Measurements from ENCODE around the gene FGD3.

Gene FGD3

GRCh38 chr9:93045521-93045920 is 98.2 kb downstream of the FGD3 start:
- no peak for TF ChIP-seq CTCF (conservative IDR thresholded peaks at IDR 0.05; ENCODE audit: low read length)
- no peak overlapping the region for H3K4me3 ChIP-seq (ENCODE audit: low read length)
- DNase-seq (ENCODE audit: low read depth) = no peak

- H3K4me3 ChIP-seq (ENCODE audit: low read length) = no peak overlapping the region
- no peak for TF ChIP-seq CTCF (conservative IDR thresholded peaks at IDR 0.05; ENCODE audit: low read length)
- DNase-seq (ENCODE audit: low read depth) = no peak
Measured at GRCh38 chr9:93048566-93049448, 101.5 kb downstream of the FGD3 start.

- no peak for TF ChIP-seq CTCF (conservative IDR thresholded peaks at IDR 0.05; ENCODE audit: low read length)
- no peak overlapping the region for H3K4me3 ChIP-seq (ENCODE audit: low read length)
- no peak for DNase-seq (ENCODE audit: low read depth)
Measured at GRCh38 chr9:93049491-93049890, 102.2 kb downstream of the FGD3 start.

- TF ChIP-seq CTCF (conservative IDR thresholded peaks at IDR 0.05; ENCODE audit: low read length) = no peak
Measured at GRCh38 chr9:93050231-93050630, 102.9 kb downstream of the FGD3 start.

GRCh38 chr9:93051680-93052089 is 104.4 kb downstream of the FGD3 start:
- DNase-seq (ENCODE audit: low read depth) = peak; percentile 74
- no peak overlapping the region for H3K4me3 ChIP-seq (ENCODE audit: low read length)
- TF ChIP-seq CTCF (conservative IDR thresholded peaks at IDR 0.05; ENCODE audit: low read length) = no peak

More at GRCh38 chr9:93050231-93050630, 102.9 kb downstream of the FGD3 start:
- no peak overlapping the region for H3K4me3 ChIP-seq (ENCODE audit: low read length)
- DNase-seq (ENCODE audit: low read depth) = no peak

- H3K4me3 ChIP-seq (ENCODE audit: low read length) = no peak overlapping the region
- no peak for DNase-seq (ENCODE audit: low read depth)
- TF ChIP-seq CTCF (conservative IDR thresholded peaks at IDR 0.05; ENCODE audit: low read length) = no peak
Measured at GRCh38 chr9:93052791-93053540, 105.6 kb downstream of the FGD3 start.
